ENCODE data around the gene CRAMP1. TPM values are rescaled to one million over a fixed set of nuclear protein-coding genes. Genes with fewer than 3 reads are reported as not detected.

The CRAMP1 gene
- total RNA-seq, 1 experiment from 2014 or later: 28.8 TPM

DNA sequence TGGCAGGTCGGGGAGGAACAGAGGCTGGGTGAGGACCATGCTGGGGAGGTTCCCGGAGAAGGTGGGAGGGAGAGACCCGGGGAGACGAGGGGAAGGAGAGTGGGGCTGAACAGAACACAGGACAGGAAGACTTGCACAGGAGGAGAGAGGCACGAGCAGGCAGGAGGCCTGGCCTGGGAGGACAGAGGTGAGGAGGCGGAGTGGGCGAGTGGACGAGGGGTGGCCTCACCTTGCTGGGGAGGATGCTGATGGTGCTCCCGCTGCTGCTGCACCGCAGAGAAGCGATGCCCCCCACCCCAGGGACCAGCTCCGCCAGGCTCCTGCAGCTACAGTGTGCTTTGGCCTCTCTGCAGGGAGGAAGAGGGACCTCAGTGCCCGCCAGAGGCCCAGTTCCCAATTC is 44.2 kb upstream of the CRAMP1 start:
- Histone ChIP-seq H3K9me3 (ENCODE audit: control insufficient read depth, insufficient read depth, low read depth, low read length) (no peaks in the 10 kb centered on the region), H3K4me1 (ENCODE audit: control insufficient read depth, insufficient read depth, low read length) (no peaks in the 10 kb centered on the region), H3K27me3 (ENCODE audit: control insufficient read depth, insufficient read depth, low read length) (no peaks in the 10 kb centered on the region), H3K4me3 (ENCODE audit: low read depth in 2 of 2, low read length in 2 of 2) (no peak overlapping the region), H3K27ac (ENCODE audit: low read length) (no peak overlapping the region), H3K36me3 (ENCODE audit: control insufficient read depth, insufficient read depth, low read length) (no peaks in the 10 kb centered on the region)
- POLR2A ChIA-PET: no interaction called here
- intact Hi-C loops (cut with micrococcal nuclease; ENCODE audit: unreplicated experiment): no loop called here
- CTCF ChIA-PET: no interaction called here
- in situ Hi-C loops (cut with HindIII; ENCODE audit: low pct_unique_long_range_greater_than_20kb, low sequenced_read_pairs): no loop called here
- no peak for TF ChIP-seq CTCF (IDR thresholded peaks at IDR 0.05)
- TF ChIP-seq TCF7L2 (IDR thresholded peaks at IDR 0.05; ENCODE audit: low read depth, low read length): no peak
- no peak for TF ChIP-seq SIN3A (IDR thresholded peaks at IDR 0.05; ENCODE audit: borderline replicate concordance, insufficient read depth, low read depth, low read length)
- TF ChIP-seq, protein P1, sequence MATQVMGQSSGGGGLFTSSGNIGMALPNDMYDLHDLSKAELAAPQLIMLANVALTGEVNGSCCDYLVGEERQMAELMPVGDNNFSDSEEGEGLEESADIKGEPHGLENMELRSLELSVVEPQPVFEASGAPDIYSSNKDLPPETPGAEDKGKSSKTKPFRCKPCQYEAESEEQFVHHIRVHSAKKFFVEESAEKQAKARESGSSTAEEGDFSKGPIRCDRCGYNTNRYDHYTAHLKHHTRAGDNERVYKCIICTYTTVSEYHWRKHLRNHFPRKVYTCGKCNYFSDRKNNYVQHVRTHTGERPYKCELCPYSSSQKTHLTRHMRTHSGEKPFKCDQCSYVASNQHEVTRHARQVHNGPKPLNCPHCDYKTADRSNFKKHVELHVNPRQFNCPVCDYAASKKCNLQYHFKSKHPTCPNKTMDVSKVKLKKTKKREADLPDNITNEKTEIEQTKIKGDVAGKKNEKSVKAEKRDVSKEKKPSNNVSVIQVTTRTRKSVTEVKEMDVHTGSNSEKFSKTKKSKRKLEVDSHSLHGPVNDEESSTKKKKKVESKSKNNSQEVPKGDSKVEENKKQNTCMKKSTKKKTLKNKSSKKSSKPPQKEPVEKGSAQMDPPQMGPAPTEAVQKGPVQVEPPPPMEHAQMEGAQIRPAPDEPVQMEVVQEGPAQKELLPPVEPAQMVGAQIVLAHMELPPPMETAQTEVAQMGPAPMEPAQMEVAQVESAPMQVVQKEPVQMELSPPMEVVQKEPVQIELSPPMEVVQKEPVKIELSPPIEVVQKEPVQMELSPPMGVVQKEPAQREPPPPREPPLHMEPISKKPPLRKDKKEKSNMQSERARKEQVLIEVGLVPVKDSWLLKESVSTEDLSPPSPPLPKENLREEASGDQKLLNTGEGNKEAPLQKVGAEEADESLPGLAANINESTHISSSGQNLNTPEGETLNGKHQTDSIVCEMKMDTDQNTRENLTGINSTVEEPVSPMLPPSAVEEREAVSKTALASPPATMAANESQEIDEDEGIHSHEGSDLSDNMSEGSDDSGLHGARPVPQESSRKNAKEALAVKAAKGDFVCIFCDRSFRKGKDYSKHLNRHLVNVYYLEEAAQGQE (IDR thresholded peaks at IDR 0.05; ENCODE audit: insufficient read depth in 1 of 2, low read depth in 2 of 2, low read length in 1 of 2): no peak
- TF ChIP-seq POLR2AphosphoS5 (IDR thresholded peaks at IDR 0.05; ENCODE audit: low read depth, low read length): no peak
- BruUV-seq (replicated peaks): no TSS peak
- ATAC-seq (no peak), DNase-seq (ENCODE audit: low read depth, low spot score) (no peak)

- H3K27me3 ChIP-seq (ENCODE audit: control insufficient read depth, insufficient read depth, low read length): no peaks in the 10 kb centered on the region
- ChIA-PET CTCF (no interaction called here), POLR2A (no interaction called here)
- ATAC-seq: no peak
- no peak overlapping the region for H3K4me3 ChIP-seq (ENCODE audit: low read depth in 2 of 2, low read length in 2 of 2)
- in situ Hi-C loops (cut with HindIII; ENCODE audit: low pct_unique_long_range_greater_than_20kb, low sequenced_read_pairs): no loop called here
- H3K9me3 ChIP-seq (ENCODE audit: control insufficient read depth, insufficient read depth, low read depth, low read length): no peaks in the 10 kb centered on the region
- H3K4me1 ChIP-seq (ENCODE audit: control insufficient read depth, insufficient read depth, low read length): no peaks in the 10 kb centered on the region
- TF ChIP-seq SIN3A (IDR thresholded peaks at IDR 0.05; ENCODE audit: borderline replicate concordance, insufficient read depth, low read depth, low read length) (no peak), POLR2AphosphoS5 (IDR thresholded peaks at IDR 0.05; ENCODE audit: low read depth, low read length) (no peak), TCF7L2 (IDR thresholded peaks at IDR 0.05; ENCODE audit: low read depth, low read length) (no peak), CTCF (IDR thresholded peaks at IDR 0.05) (no peak)
- TF ChIP-seq, protein P1 (IDR thresholded peaks at IDR 0.05; ENCODE audit: insufficient read depth in 1 of 2, low read depth in 2 of 2, low read length in 1 of 2): no peak
- intact Hi-C loops (cut with micrococcal nuclease; ENCODE audit: unreplicated experiment): no loop called here
- H3K27ac ChIP-seq (ENCODE audit: low read length): no peak overlapping the region
- H3K36me3 ChIP-seq (ENCODE audit: control insufficient read depth, insufficient read depth, low read length): no peaks in the 10 kb centered on the region
- no TSS peak for BruUV-seq (replicated peaks)
- DNase-seq (ENCODE audit: low read depth, low spot score): no peak
These were observed 41.0 kb upstream of the CRAMP1 start for GRCh38 chr16:1571012-1571671.
